ENCODE data around the gene TRAF3IP3. TPM values are rescaled to one million over a fixed set of nuclear protein-coding genes. Genes with fewer than 3 reads are reported as not detected.

The TRAF3IP3 gene
- total and polyA plus RNA-seq, 2 donors (not counting 1 experiment from before 2014, with no cell fraction given) = 262 to 344 TPM

DNA sequence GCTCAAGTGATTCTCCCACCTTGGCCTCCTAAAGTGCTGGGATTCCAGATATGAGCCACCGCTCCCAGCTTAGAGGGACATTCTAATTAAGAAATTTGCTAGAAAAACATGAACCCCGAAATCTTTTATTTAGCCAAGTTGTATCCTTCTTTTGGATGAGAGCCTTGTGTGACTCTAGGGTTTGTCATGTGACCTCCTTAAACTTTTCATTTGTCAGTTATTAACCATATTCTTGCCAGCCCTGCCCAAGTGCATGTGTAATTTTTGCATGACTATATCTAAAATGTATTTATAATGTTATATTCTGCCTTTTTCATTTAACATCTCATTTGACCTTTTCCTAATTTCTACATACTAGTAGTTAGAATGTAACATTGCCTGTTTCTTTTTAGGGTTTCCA, 73.9 kb downstream of the TRAF3IP3 start:
- H3K27ac ChIP-seq (ENCODE audit: low read length in 2 of 2) = peak overlapping the region in 1 of 2 donors; percentile 5
- H3K4me2 ChIP-seq (replicated peaks; ENCODE audit: low read depth, low read length, poor library complexity, severe bottlenecking) = peak overlapping the region; percentile 29
- Mint-ChIP-seq H3K27ac (no peak overlapping the region), H3K9me3 (ENCODE audit: insufficient read depth) (no peaks in the 10 kb centered on the region), H3K4me1 (peaks cover 22% of the 10 kb centered on the region), H3K4me3 (peak overlapping the region; percentile 77), H3K27me3 (no peaks in the 10 kb centered on the region)
- POLR2A ChIA-PET = no interaction called here
- H4K20me1 ChIP-seq (ENCODE audit: control insufficient read depth, insufficient read depth, low read length, poor library complexity, severe bottlenecking) = peaks cover 12% of the 10 kb centered on the region
- H3K27me3 ChIP-seq (replicated peaks in 1 of 4; ENCODE audit: control extremely low read depth in 1 of 4, control insufficient read depth in 3 of 4, insufficient read depth in 4 of 4, low read length in 3 of 4) = no peaks in the 10 kb centered on the region
- no peak for TF ChIP-seq EZH2 (IDR thresholded peaks at IDR 0.05; ENCODE audit: borderline replicate concordance, insufficient read depth, low read depth, low read length, poor library complexity, severe bottlenecking)
- no peak for TF ChIP-seq CTCF (IDR thresholded peaks at IDR 0.05)
- no peaks in the 10 kb centered on the region for H3K9me3 ChIP-seq (ENCODE audit: control extremely low read depth in 1 of 3, control insufficient read depth in 2 of 3, insufficient read depth in 1 of 3, low read length in 2 of 3)
- no peak for ATAC-seq (ENCODE audit: low read depth)
- H3K4me3 ChIP-seq (ENCODE audit: control extremely low read depth in 1 of 5, extremely low read depth in 1 of 5, insufficient read depth in 1 of 5, low read depth in 2 of 5, low read length in 4 of 5) = no peak overlapping the region
- intact Hi-C loops (cut with micrococcal nuclease) = loop anchor here (5.0 kb wide), 2 partner anchors 62 to 1428 kb away; partner anchors contain the start of gene RCOR3
- CTCF ChIA-PET = interaction anchor here (1.4 kb wide), 1 partner anchor 10 kb away, joined by 3 read pairs; no protein-coding TSS in a partner anchor
- H3K36me3 ChIP-seq (replicated peaks in 1 of 2; ENCODE audit: control extremely low read depth in 1 of 2, control insufficient read depth in 1 of 2, extremely low read depth in 1 of 2, insufficient read depth in 2 of 2, low read length in 1 of 2) = peaks cover 11 to 49% of the 10 kb centered on the region in 2 experiments
- no CpG with 5 or more reads among the region's 2 CpGs for WGBS (ENCODE audit: insufficient coverage)
- peaks cover 15 to 23% of the 10 kb centered on the region in 2 donors for H3K4me1 ChIP-seq (ENCODE audit: control insufficient read depth in 2 of 2, insufficient read depth in 2 of 2, low read length in 2 of 2)
- no peak for DNase-seq
- peaks cover 30% of the 10 kb centered on the region for H3K79me2 ChIP-seq (ENCODE audit: control insufficient read depth, insufficient read depth, low read length)
- H3K9ac ChIP-seq (ENCODE audit: low read length) = no peak overlapping the region
- no peak overlapping the region for H2AFZ ChIP-seq (ENCODE audit: insufficient read depth, low read depth, low read length, poor library complexity, severe bottlenecking)

GRCh38 chr1:209830722-209831121, 74.9 kb downstream of the TRAF3IP3 start:
- H4K20me1 ChIP-seq (ENCODE audit: control insufficient read depth, insufficient read depth, low read length, poor library complexity, severe bottlenecking) = peaks cover 12% of the 10 kb centered on the region
- no peaks in the 10 kb centered on the region for H3K27me3 Mint-ChIP-seq
- H3K9me3 ChIP-seq (ENCODE audit: control extremely low read depth in 1 of 3, control insufficient read depth in 2 of 3, insufficient read depth in 1 of 3, low read length in 2 of 3) = no peaks in the 10 kb centered on the region
- H3K79me2 ChIP-seq (ENCODE audit: control insufficient read depth, insufficient read depth, low read length) = peaks cover 30% of the 10 kb centered on the region
- H3K27ac Mint-ChIP-seq = no peak overlapping the region
- H3K9ac ChIP-seq (ENCODE audit: low read length) = no peak overlapping the region
- peaks cover 13 to 59% of the 10 kb centered on the region in 2 experiments for H3K36me3 ChIP-seq (replicated peaks in 1 of 2; ENCODE audit: control extremely low read depth in 1 of 2, control insufficient read depth in 1 of 2, extremely low read depth in 1 of 2, insufficient read depth in 2 of 2, low read length in 1 of 2)
- ATAC-seq (ENCODE audit: low read depth) = no peak
- no peak overlapping the region for H3K4me3 ChIP-seq (ENCODE audit: control extremely low read depth in 1 of 5, extremely low read depth in 1 of 5, insufficient read depth in 1 of 5, low read depth in 2 of 5, low read length in 4 of 5)
- no peak overlapping the region for H2AFZ ChIP-seq (ENCODE audit: insufficient read depth, low read depth, low read length, poor library complexity, severe bottlenecking)
- H3K27me3 ChIP-seq (replicated peaks in 1 of 4; ENCODE audit: control extremely low read depth in 1 of 4, control insufficient read depth in 3 of 4, insufficient read depth in 4 of 4, low read length in 3 of 4) = no peaks in the 10 kb centered on the region
- H3K27ac ChIP-seq (ENCODE audit: low read length in 2 of 2) = peak overlapping the region in 1 of 2 donors; percentile 13
- no peak overlapping the region for H3K4me2 ChIP-seq (replicated peaks; ENCODE audit: low read depth, low read length, poor library complexity, severe bottlenecking)
- TF ChIP-seq EZH2 (IDR thresholded peaks at IDR 0.05; ENCODE audit: borderline replicate concordance, insufficient read depth, low read depth, low read length, poor library complexity, severe bottlenecking) (no peak), CTCF (IDR thresholded peaks at IDR 0.05) (no peak)
- no peaks in the 10 kb centered on the region for H3K9me3 Mint-ChIP-seq (ENCODE audit: insufficient read depth)
- CTCF ChIA-PET = no interaction called here
- peaks cover 15 to 23% of the 10 kb centered on the region in 2 donors for H3K4me1 ChIP-seq (ENCODE audit: control insufficient read depth in 2 of 2, insufficient read depth in 2 of 2, low read length in 2 of 2)
- POLR2A ChIA-PET = no interaction called here
- peaks cover 22% of the 10 kb centered on the region for H3K4me1 Mint-ChIP-seq
- DNase-seq = no peak
- intact Hi-C loops (cut with micrococcal nuclease) = no loop called here
- WGBS (ENCODE audit: insufficient coverage) = no CpG with 5 or more reads among the region's 3 CpGs
- no peak overlapping the region for H3K4me3 Mint-ChIP-seq
